Raji (cell line): ENCODE measurements around the gene PPIP5K2.

Experiments used
- POLR2A ChIP-seq: IDR thresholded peaks from 2 replicates; pipeline ENCODE4 v1.6.1; 2011; ENCODE audit warnings: low read depth, low read length, control low read depth; ENCODE audit not compliant: insufficient read depth

The PPIP5K2 gene

DNA sequence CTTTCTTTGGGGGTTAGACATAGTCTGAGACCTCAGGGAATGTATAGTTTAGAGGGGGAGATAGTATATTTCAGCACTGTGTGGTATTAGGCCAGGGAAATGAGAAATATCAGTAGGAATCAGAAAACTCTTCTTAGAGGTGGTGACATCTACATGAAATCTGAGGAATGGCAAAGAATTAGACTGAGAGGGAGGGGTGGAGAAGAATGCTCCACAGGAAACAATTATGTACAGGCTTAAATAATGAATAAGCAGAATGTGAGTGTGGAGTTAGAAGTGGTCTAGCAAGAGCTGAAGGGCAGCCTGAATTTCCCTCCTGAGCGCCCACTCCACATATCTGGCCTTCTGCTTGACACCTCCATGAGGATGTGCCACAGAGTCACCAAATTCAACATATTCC lies 134.8 kb downstream of the PPIP5K2 start:
- no peak for TF ChIP-seq POLR2A

DNA sequence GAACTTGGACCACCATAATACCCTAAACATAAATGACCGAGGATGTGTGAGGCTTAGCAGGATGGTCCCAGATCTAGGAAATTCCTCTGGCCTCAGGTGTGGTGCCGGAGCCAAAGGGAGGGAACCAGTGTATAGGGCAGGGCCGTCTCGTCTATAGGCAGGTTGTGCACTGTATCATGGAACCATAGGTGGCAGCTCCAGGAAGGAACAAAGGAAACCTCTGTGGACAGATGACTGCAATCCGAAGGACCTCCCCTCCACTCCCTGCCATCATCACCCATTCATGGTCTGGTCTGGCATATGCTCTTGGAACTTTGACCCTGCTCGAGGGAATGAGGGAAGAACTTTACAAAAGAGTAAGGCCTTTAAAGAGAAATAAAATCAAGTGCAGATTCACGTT lies 135.6 kb downstream of the PPIP5K2 start:
- no peak for TF ChIP-seq POLR2A

DNA sequence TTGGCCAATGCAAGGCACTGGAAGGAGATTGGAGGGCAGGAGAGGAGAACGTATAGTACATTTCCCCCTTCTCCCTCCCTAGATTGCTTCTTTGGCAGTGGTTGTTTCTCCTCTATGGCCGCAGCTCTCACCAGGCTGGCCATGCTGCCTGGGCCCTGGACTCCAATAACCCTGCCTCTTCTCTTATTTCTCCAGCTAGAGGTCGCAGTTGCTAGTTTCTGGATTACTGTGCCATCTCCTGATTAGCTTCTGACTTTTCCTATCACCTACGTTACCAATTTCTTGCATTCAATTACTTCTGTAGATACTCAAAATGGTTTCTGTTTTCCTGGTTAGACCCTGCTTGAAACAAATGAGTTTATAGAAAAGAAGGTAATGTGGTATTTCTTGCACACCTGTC lies 136.1 kb downstream of the PPIP5K2 start:
- TF ChIP-seq POLR2A: no peak

DNA sequence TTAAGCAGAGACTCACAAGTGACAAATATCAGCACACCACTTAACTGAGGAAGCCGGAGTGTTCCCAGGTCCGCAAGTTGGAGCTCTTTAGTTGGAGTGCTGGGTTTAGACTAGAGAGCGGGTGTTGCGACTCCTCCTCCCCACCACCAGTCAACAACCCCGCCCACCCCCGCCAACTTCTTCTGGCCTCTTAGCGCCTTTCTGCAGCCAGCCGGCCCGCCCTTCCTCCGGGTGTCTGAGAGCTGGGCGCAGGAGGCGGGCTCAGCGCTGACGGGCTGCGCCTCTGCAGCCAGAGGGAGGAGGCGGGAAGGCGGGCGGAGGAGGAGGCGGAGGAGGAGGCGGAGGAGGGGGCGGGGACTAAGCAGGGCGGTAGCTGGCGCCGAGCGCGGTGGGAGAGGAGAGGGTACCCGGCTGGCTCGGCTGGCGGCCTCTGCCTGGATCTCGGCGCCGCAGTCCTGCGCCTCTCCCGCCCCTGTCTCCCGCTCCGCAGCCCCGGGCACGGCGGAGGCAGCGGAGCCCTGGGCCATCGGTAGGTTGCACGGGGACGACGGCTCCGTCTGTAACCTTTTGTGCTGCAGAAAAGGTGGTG lies 138.4 kb downstream of the PPIP5K2 start, which contains the start of gene MACIR:
Gene MACIR, plus strand, starts transcription at position 396 of the 589 bp plus-strand sequence. CDS start 17,157 bp downstream, outside the sequence.
- peak; percentile 91 for TF ChIP-seq POLR2A

DNA sequence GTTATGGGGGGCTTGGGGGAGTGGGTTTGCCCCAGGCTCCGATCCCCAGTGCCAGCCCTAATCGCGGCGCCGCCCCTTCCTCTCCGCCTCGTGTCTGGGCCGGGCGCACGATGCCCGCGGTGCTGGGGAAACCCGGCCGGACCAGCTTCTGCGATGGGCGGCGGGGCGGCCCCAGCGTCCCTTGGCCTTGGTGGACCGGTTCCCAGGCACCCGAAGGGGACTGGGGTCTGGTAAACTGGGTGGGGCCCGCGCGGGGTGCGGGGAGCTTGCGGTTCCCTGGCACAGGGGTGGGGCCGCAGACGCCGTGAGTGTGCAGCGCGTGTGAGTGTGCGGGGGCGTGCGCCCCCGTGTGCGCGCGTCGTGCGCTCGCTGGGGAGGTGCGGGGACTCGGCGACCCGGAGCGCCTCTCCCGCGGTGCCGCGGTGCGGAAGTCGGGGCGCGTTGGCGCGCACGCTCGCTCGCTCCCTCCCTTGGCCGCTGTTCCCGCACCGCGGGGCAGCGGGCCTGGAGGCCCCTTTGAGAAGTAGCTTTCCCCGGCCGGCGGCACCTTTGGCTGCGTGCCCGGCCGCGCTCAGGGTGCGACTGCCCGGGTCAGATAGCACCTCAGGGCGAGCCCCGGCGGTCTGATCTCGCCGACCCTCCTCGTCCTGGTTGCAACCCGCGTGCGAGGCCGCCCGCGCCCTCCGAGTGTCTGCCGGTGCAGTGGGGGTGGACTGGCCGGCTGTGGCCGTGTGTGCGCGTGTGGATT lies 139.0 kb downstream of the PPIP5K2 start:
- TF ChIP-seq POLR2A: no peak; the same call in 1 of the 2 replicates

DNA sequence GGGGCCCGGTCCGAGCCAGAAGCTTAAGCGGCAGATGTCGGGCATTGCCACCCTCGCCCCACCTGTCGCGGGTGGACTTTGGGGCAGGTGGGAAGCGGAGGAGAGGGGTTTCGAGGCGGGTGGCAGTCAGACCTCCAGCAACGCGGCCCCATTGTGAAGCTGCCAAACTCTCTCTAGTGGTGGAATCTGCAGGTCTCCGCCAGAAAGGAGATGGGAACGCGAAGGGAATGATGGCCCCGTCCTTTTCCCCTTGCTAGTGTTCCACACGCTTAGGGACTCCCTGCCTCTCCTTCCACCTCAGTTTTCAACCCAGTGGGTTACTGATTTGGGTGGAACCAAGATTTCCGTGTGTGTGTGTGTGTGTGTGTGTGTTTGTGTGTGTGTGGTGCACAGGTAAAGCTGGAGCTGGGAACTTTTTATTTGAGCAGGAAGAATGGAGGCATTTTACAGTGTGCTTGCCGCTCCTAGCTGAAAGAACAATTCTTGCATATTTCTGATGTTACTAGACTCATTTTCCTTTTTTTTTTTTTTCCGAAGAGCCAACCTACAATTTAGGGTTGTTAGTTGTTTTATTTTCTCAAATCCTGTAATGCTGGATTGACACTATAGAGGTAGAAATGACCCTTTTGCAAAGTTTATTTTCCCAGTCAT lies 139.7 kb downstream of the PPIP5K2 start:
- no peak for TF ChIP-seq POLR2A

DNA sequence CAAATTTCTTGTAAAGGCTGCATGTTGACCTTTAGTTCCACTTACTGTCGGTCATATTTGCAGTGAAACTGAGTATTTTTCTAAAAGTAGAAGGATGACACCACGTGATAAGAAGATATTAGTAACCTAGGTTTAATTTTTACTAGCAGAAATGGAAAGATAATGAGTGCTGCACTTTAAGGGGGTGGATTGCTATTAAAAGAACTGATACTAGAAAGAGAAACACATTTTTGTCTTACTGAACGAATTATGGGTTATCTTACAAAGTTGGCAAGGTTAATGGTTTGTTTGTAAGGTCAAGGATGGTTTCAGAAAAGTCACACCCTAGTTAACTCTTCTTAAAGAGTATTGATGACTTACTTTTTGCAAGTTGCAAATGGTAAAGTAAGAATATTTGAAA lies 140.8 kb downstream of the PPIP5K2 start:
- no peak for TF ChIP-seq POLR2A
